ENCODE results near the gene FBXL7.
A peak's percentile ranks its signal among the peaks of the same experiment; 100 is the strongest.

The FBXL7 gene

DNA sequence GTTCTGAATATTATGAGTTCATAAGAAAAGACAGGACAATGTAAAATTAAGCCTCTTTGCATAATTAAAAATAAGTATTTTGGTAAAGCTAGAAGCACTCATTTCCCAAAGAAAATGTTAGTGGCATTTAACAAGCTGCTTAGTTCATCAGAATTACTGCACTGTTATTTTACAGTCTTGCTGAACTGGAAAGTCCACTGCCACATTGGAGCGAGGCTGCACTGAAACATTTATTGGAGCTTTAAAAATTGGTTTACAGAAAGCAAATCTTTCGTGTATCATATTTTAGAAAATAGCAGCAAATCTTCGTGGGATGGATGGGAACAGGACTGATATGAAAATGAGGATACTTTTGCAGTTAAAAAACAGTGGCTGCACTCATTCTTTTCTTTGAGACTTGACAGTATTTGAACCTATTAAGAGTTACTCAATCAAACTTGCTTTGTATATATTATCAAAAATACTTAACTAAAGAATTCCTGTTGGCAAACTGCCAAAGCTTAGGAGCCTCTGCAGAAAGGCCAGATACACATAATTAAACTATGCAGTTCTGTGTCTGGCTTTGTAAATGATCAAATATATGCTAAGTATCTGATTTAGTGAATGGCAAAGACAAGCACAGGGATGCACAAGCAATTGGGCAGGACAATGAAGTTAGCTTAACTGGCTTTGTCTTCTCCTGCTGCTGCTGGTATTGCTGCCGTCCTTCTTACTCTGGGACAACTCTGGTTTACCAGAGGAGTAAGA, 16.5 kb upstream of the FBXL7 start:
- DNase-seq (ENCODE audit: low read depth), result no peak
- TF ChIP-seq, protein P1, sequence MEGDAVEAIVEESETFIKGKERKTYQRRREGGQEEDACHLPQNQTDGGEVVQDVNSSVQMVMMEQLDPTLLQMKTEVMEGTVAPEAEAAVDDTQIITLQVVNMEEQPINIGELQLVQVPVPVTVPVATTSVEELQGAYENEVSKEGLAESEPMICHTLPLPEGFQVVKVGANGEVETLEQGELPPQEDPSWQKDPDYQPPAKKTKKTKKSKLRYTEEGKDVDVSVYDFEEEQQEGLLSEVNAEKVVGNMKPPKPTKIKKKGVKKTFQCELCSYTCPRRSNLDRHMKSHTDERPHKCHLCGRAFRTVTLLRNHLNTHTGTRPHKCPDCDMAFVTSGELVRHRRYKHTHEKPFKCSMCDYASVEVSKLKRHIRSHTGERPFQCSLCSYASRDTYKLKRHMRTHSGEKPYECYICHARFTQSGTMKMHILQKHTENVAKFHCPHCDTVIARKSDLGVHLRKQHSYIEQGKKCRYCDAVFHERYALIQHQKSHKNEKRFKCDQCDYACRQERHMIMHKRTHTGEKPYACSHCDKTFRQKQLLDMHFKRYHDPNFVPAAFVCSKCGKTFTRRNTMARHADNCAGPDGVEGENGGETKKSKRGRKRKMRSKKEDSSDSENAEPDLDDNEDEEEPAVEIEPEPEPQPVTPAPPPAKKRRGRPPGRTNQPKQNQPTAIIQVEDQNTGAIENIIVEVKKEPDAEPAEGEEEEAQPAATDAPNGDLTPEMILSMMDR (IDR thresholded peaks at IDR 0.05; ENCODE audit: insufficient read depth, low read depth, low read length, missing control alignments), result no peak
- H3K4me3 ChIP-seq (ENCODE audit: low read depth, low read length), result no peak overlapping the region

DNA sequence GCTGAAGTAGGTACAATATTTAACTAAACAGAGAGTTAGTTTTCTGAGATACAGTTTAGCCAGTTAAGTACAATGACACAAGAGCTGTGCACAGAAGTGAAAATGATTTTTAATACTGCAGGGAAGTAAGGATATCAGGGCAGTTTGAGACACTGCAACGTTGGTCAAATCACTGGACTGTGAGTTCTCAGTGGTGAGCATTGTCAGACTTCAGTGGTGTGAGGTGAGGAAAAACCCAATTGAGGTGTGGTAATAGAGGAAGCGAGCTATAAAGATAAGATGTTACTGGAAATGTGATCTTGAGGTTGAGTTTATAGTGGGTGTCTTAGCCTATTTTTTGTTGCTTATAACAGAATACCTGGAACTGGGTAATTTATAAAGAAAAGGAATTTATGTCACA, 12.8 kb upstream of the FBXL7 start:
- H3K4me3 ChIP-seq (ENCODE audit: low read depth, low read length), result no peak overlapping the region
- DNase-seq (ENCODE audit: low read depth), result peak; percentile 18
- TF ChIP-seq, protein P1 (IDR thresholded peaks at IDR 0.05; ENCODE audit: insufficient read depth, low read depth, low read length, missing control alignments), result no peak

DNA sequence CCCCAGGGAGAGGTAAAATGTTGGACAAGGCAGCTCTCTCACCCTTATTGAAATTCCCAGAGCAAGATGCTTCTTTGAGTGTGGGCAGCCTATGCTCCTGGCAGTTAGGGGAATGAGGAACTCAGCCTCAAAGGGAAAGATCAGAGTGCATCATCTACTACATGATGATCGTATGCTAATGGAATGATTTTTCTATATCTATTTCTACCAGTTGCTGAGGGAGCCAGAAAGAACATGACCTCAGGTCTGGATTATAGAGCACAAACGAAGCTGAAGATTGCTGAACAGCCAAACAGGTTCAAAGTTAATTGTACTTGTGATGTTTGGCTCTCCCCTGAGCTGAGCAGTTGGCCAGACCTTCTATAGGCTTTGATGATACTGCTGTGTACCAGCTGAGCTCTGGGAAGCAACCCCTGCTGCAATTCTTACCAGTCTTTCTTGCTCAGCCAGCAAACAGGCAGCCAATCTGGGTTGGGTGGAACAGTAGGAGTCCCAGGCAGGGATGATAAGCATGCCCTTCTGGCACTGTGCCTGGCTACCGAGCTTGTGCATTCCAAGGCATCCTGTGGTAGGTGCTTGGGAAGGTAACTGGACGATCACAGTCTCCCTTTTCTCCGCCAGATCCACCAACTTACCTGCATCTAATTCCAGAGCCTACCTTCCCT, 10.3 kb upstream of the FBXL7 start:
- no peak overlapping the region for H3K4me3 ChIP-seq (ENCODE audit: low read depth, low read length)
- TF ChIP-seq, protein P1 (IDR thresholded peaks at IDR 0.05; ENCODE audit: insufficient read depth, low read depth, low read length, missing control alignments), result no peak
- no peak for DNase-seq (ENCODE audit: low read depth)

DNA sequence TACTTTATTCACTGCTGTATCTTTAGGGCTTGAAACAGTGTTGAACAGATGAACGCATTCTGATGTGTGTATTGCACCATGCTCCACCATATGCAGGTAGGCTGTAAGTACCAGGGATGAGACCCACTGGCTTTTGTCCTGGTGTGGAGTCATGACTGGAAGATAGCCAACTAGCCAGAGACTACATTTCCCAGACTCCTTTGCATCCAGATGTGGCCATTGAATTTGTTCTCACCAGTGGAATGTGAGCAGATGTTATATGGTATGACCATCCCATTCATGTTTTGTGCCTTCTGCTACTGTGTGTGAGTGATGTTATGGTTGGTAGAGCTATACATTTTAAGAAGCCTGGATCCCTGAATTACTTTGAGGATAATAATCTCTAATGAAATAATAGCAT, 7.4 kb upstream of the FBXL7 start:
- H3K4me3 ChIP-seq (ENCODE audit: low read depth, low read length), result no peak overlapping the region
- DNase-seq (ENCODE audit: low read depth), result no peak
- TF ChIP-seq, protein P1 (IDR thresholded peaks at IDR 0.05; ENCODE audit: insufficient read depth, low read depth, low read length, missing control alignments), result no peak

DNA sequence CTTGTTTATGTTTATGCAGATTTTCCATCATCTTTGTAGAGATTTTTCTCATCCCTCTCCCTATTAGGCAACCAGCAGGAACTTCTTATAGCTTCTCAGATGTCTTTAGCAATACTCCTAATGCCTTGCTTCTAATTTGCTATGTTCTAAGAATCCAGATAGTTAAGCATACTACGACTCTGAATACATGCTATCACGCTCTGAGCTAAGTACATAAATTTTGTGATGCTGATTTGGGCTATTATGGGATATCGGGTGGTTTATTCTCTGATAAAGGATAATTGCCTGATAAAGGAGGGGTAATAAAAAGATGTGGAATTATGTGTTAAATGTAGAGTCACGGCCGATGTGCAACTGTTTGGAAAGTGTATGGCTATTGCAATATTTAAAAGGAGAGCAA, 6.5 kb upstream of the FBXL7 start:
- TF ChIP-seq, protein P1 (IDR thresholded peaks at IDR 0.05; ENCODE audit: insufficient read depth, low read depth, low read length, missing control alignments), result no peak
- H3K4me3 ChIP-seq (ENCODE audit: low read depth, low read length), result no peak overlapping the region
- no peak for DNase-seq (ENCODE audit: low read depth)

DNA sequence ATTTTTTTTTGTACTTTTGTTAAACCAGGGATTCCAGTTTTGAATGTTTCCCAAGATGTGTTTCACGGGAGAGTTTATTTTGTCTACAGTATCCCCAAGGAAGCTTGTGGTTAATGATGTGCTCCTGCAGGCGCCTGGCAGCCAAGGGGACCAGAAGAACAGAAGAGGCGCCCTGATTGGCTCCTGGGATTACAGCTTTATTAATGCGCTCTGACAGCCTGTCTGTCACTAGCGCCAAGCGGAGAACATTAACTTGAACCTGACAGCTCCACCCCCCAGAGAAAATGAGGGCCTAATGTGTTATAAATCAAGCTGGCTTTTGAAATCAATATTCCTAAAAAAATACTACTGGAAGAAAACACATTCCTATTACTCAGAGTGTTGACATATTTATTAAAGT, 5.0 kb upstream of the FBXL7 start:
- no peak for DNase-seq (ENCODE audit: low read depth)
- H3K4me3 ChIP-seq (ENCODE audit: low read depth, low read length), result no peak overlapping the region
- TF ChIP-seq, protein P1 (IDR thresholded peaks at IDR 0.05; ENCODE audit: insufficient read depth, low read depth, low read length, missing control alignments), result no peak

Data from GM12865 (cell line).